Muscle of arm (tissue), 12 donors: ENCODE results near the gene MIPEP. TPM values are rescaled to one million over a fixed set of nuclear protein-coding genes. Genes with fewer than 3 reads are reported as not detected.

Source experiments
- DNase-seq: peaks from one replicate; pipeline ENCODE4 v3.0.0-alpha.2; 2013
- polyA plus RNA-seq, 12 donors: library from polyadenylated mRNA; unstranded; fragments of 120-200 nt; gene quantifications; one replicate each; pipeline ENCODE4 v1.2.1, GENCODE V29; 2013; ENCODE audit not compliant: insufficient read length in 12 of 12

Gene MIPEP
- polyA plus RNA-seq, 12 donors, result 6.6 to 15.1 (median 8.8) TPM; not detected in 1

DNA sequence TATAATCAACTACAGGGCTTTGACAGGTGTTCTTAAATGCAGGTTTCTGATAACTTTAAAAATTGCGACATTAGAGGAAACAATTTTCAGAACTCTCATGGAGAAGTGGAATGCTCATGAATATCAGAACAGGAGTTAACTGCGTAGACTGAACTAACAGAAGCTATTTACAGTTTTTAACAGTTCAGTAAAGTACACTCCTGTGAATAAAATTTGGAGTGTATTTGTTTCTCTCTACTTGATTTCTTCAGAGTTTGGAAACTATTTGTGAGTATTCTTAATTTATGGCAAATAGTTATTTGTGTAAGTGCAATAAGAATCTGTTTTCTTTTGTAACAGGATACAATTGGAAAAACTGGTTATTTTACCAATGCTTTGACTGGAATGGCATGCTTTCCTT is 204.6 kb downstream of the MIPEP start:
- DNase-seq, result no peak

DNA sequence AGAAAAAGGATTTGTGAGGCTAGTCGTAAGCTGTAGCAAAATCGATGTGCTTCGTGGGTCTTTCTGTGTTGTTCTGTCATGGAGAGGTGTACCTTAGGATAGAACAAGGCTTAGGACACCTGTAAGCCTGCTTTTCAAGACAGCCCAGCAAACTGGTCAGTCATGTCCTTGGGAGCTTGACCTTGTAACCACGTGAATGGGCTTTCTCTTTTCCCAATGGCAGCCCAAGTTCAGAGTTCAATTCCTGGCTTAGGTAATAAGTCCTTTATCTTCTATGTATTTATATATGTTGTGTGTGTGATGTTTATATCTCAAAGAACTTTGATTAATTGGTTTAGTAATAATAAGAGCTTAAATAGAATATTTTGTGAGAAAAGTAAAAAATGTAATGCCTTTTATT is 206.1 kb downstream of the MIPEP start:
- DNase-seq, result no peak

DNA sequence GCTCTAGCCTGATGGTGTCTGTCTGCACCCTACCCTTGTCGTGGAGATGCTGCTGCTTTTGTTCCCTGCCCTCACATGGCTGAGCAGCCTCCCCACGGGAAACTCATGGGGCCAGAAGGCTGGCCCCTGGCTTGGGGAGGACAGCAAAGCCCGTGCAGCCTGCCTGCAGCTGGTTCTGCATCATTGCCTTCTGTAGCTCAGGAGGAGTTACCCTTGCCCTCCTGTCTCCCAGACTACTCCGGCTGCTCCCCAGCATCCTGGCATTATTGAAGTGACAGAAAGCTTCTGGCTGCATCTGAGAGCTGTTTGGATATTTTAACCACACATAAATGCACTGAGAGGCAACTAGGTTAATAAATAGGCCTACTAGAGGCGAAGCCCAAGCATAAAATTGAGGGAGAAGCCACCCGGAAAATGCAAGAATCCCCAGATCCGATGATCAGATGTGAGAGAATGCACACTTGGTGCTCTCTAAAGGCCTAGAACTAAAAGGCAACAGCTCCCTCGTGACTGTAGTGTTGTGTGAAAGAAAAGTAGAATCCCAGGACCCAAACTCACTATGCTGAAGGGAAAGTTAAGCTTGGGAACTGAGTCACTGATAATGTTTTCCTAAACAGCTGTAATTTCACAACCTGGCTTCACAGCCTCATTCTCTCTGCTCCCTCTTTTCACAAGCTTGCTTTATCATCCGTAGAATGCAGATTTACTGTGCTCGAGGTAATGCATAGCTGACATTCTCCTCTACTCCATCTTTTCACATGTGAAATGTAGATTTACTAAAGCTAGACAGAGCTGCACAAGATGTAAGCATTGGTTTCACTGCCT is 208.1 kb downstream of the MIPEP start:
- DNase-seq, result no peak

Other genes starting within 250 kb of the MIPEP start
- gene C1QTNF9B, start 8.1 kb upstream of the MIPEP start, polyA plus RNA-seq, result 1 to 10 TPM in 9 of 12 donors, under 1 TPM in 1, not detected in 2; 0.77 to 4.2 (median 2.4) TPM